Activated T-cell treated with anti-CD3 and anti-CD28 coated beads, Interleukin-2, amount 50 U/mL, for 4 hours (primary cell): ENCODE data around the gene MINAR2. TPM values are rescaled to one million over a fixed set of nuclear protein-coding genes. Genes with fewer than 3 reads are reported as not detected.

Experiments used
- ATAC-seq, 2 donors: fragments of 200-7000 bp; cut with Tn5 transposase; one replicate each; pipeline ENCODE4 v1.10.0; 2021
- DNase-seq: peaks from one replicate; pipeline ENCODE4 v3.0.0-alpha.2; 2020
- H3K27me3 Mint-ChIP-seq: one replicate; pipeline ENCODE4 v1.8.0; 2021; ENCODE audit warnings: low read depth, mixed read lengths
- H3K36me3 Mint-ChIP-seq: one replicate; pipeline ENCODE4 v1.8.0; 2022; ENCODE audit warnings: mixed read lengths; ENCODE audit not compliant: insufficient read depth
- H3K4me1 Mint-ChIP-seq: one replicate; pipeline ENCODE4 v1.8.0; 2021; ENCODE audit warnings: low read depth, mixed read lengths
- H3K4me3 Mint-ChIP-seq: one replicate; pipeline ENCODE4 v1.8.0; 2021; ENCODE audit warnings: mild to moderate bottlenecking, moderate library complexity, mixed read lengths
- H3K9me3 Mint-ChIP-seq: one replicate; pipeline ENCODE4 v1.8.0; 2021; ENCODE audit warnings: mixed read lengths
- total RNA-seq, 3 donors: library from RNA; stranded (reverse); gene quantifications; one replicate each; pipeline ENCODE4 v1.2.1, GENCODE V29; 2021

Gene MINAR2
- total RNA-seq, 3 donors from 2014 or later, result not detected

- Mint-ChIP-seq H3K36me3 (no peaks in the 10 kb centered on the region), H3K9me3 (no peaks in the 10 kb centered on the region), H3K4me1 (no peaks in the 10 kb centered on the region), H3K27me3 (no peaks in the 10 kb centered on the region), H3K4me3 (no peak overlapping the region)
- ATAC-seq, result no peak
- no peak for DNase-seq
Measured at GRCh38 chr5:129760636-129761325, 12.9 kb downstream of the MINAR2 start.

- Mint-ChIP-seq H3K9me3 (no peaks in the 10 kb centered on the region), H3K27me3 (no peaks in the 10 kb centered on the region), H3K4me3 (no peak overlapping the region), H3K4me1 (no peaks in the 10 kb centered on the region), H3K36me3 (no peaks in the 10 kb centered on the region)
- ATAC-seq (no peak), DNase-seq (no peak)
Measured at GRCh38 chr5:129763651-129764050, 15.8 kb downstream of the MINAR2 start.

- Mint-ChIP-seq H3K4me3 (no peak overlapping the region), H3K4me1 (no peaks in the 10 kb centered on the region), H3K27me3 (no peaks in the 10 kb centered on the region), H3K9me3 (no peaks in the 10 kb centered on the region), H3K36me3 (no peaks in the 10 kb centered on the region)
- no peak for ATAC-seq
- DNase-seq, result no peak
Measured at GRCh38 chr5:129766798-129767197, 18.9 kb downstream of the MINAR2 start.

- Mint-ChIP-seq H3K9me3 (no peaks in the 10 kb centered on the region), H3K36me3 (no peaks in the 10 kb centered on the region), H3K27me3 (no peaks in the 10 kb centered on the region), H3K4me1 (no peaks in the 10 kb centered on the region), H3K4me3 (no peak overlapping the region)
- DNase-seq (peak; percentile 35), ATAC-seq (peak; percentile 90 to 98)
Measured at GRCh38 chr5:129767927-129768380, 20.1 kb downstream of the MINAR2 start.

GRCh38 chr5:129768735-129769134 is 20.8 kb downstream of the MINAR2 start:
- H3K9me3 Mint-ChIP-seq, result no peaks in the 10 kb centered on the region
- H3K27me3 Mint-ChIP-seq, result no peaks in the 10 kb centered on the region
- ATAC-seq, result no peak
- H3K4me3 Mint-ChIP-seq, result no peak overlapping the region
- no peak for DNase-seq
- H3K4me1 Mint-ChIP-seq, result no peaks in the 10 kb centered on the region
- no peaks in the 10 kb centered on the region for H3K36me3 Mint-ChIP-seq

GRCh38 chr5:129770024-129770820 is 22.3 kb downstream of the MINAR2 start:
- H3K4me1 Mint-ChIP-seq, result no peaks in the 10 kb centered on the region

GRCh38 chr5:129771058-129771838 is 23.4 kb downstream of the MINAR2 start:
- H3K4me1 Mint-ChIP-seq, result no peaks in the 10 kb centered on the region

More at GRCh38 chr5:129770024-129770820, 22.3 kb downstream of the MINAR2 start:
- no peaks in the 10 kb centered on the region for H3K36me3 Mint-ChIP-seq
- DNase-seq (no peak), ATAC-seq (no peak)
- H3K27me3 Mint-ChIP-seq, result no peaks in the 10 kb centered on the region
- no peaks in the 10 kb centered on the region for H3K9me3 Mint-ChIP-seq
- H3K4me3 Mint-ChIP-seq, result no peak overlapping the region

GRCh38 chr5:129773376-129773775 is 25.5 kb downstream of the MINAR2 start:
- DNase-seq (no peak), ATAC-seq (no peak)
- Mint-ChIP-seq H3K4me1 (no peaks in the 10 kb centered on the region), H3K27me3 (no peaks in the 10 kb centered on the region), H3K4me3 (no peak overlapping the region), H3K36me3 (no peaks in the 10 kb centered on the region), H3K9me3 (no peaks in the 10 kb centered on the region)

More at GRCh38 chr5:129771058-129771838, 23.4 kb downstream of the MINAR2 start:
- no peak overlapping the region for H3K4me3 Mint-ChIP-seq
- DNase-seq, result peak; percentile 8
- no peaks in the 10 kb centered on the region for H3K27me3 Mint-ChIP-seq
- H3K36me3 Mint-ChIP-seq, result no peaks in the 10 kb centered on the region
- H3K9me3 Mint-ChIP-seq, result no peaks in the 10 kb centered on the region
- ATAC-seq, result no peak

GRCh38 chr5:129781594-129781993 is 33.7 kb downstream of the MINAR2 start:
- Mint-ChIP-seq H3K4me3 (no peak overlapping the region), H3K36me3 (no peaks in the 10 kb centered on the region), H3K27me3 (no peaks in the 10 kb centered on the region), H3K4me1 (no peaks in the 10 kb centered on the region), H3K9me3 (no peaks in the 10 kb centered on the region)
- ATAC-seq (no peak), DNase-seq (no peak)

- Mint-ChIP-seq H3K27me3 (no peaks in the 10 kb centered on the region), H3K4me1 (no peaks in the 10 kb centered on the region), H3K9me3 (peaks cover 24% of the 10 kb centered on the region), H3K36me3 (no peaks in the 10 kb centered on the region), H3K4me3 (no peak overlapping the region)
- DNase-seq (no peak), ATAC-seq (no peak)
Measured at GRCh38 chr5:129803403-129803802, 55.5 kb downstream of the MINAR2 start.

- Mint-ChIP-seq H3K36me3 (no peaks in the 10 kb centered on the region), H3K27me3 (no peaks in the 10 kb centered on the region), H3K4me1 (no peaks in the 10 kb centered on the region), H3K4me3 (no peak overlapping the region), H3K9me3 (peaks cover 16% of the 10 kb centered on the region)
- DNase-seq (no peak), ATAC-seq (no peak)
Measured at GRCh38 chr5:129804705-129805104, 56.8 kb downstream of the MINAR2 start.

- no peak overlapping the region for H3K4me3 Mint-ChIP-seq
- H3K9me3 Mint-ChIP-seq, result peaks cover 2% of the 10 kb centered on the region
- no peaks in the 10 kb centered on the region for H3K36me3 Mint-ChIP-seq
- no peaks in the 10 kb centered on the region for H3K27me3 Mint-ChIP-seq
- H3K4me1 Mint-ChIP-seq, result no peaks in the 10 kb centered on the region
- ATAC-seq (no peak), DNase-seq (no peak)
Measured at GRCh38 chr5:129807162-129807814, 59.4 kb downstream of the MINAR2 start.
